ENCODE results near the gene STK24.
"Not testable (repeated sequence)": the region's sequence is repeated elsewhere in the genome, so short reads cannot be mapped to it uniquely, and the experiment has no call there.

STK24 gene

GRCh38 chr13:98428256-98428966 is 148.5 kb downstream of the STK24 start:
- no peak for DNase-seq

- DNase-seq = no peak
Observed at GRCh38 chr13:98427331-98427995, 149.4 kb downstream of the STK24 start.

GRCh38 chr13:98423417-98423816 is 153.5 kb downstream of the STK24 start:
- no peak for DNase-seq

GRCh38 chr13:98422046-98422445 is 154.9 kb downstream of the STK24 start:
- no peak for DNase-seq

GRCh38 chr13:98420554-98421175 is 156.2 kb downstream of the STK24 start:
- DNase-seq = no peak

- DNase-seq = no peak
Observed at GRCh38 chr13:98419786-98420553, 156.9 kb downstream of the STK24 start.

GRCh38 chr13:98416408-98416807 is 160.5 kb downstream of the STK24 start:
- DNase-seq = no peak

- DNase-seq = no peak
Observed at GRCh38 chr13:98415326-98416070, 161.4 kb downstream of the STK24 start.

- no peak for DNase-seq
Observed at GRCh38 chr13:98413796-98414195, 163.1 kb downstream of the STK24 start.

GRCh38 chr13:98413278-98413677 is 163.6 kb downstream of the STK24 start:
- not testable (repeated sequence) for DNase-seq

GRCh38 chr13:98411617-98412265 is 165.2 kb downstream of the STK24 start:
- DNase-seq = no peak

GRCh38 chr13:98411013-98411412 is 165.9 kb downstream of the STK24 start:
- DNase-seq = no peak

- DNase-seq = no peak
Observed at GRCh38 chr13:98410612-98411011, 166.3 kb downstream of the STK24 start.

- no peak for DNase-seq
Observed at GRCh38 chr13:98409281-98409680, 167.6 kb downstream of the STK24 start.

GRCh38 chr13:98407575-98407974 is 169.3 kb downstream of the STK24 start:
- no peak for DNase-seq

- no peak for DNase-seq
Observed at GRCh38 chr13:98406971-98407370, 169.9 kb downstream of the STK24 start.

GRCh38 chr13:98406427-98406826 is 170.5 kb downstream of the STK24 start:
- no peak for DNase-seq

- DNase-seq = no peak
Observed at GRCh38 chr13:98405690-98406344, 171.1 kb downstream of the STK24 start.

- DNase-seq = no peak
Observed at GRCh38 chr13:98405107-98405571, 171.8 kb downstream of the STK24 start.

- no peak for DNase-seq
Observed at GRCh38 chr13:98403076-98403475, 173.8 kb downstream of the STK24 start.

GRCh38 chr13:98401934-98402333 is 175.0 kb downstream of the STK24 start:
- no peak for DNase-seq

Measured in NCI-H1694 (cell line).